ENCODE results near the gene SNED1.
A peak's percentile ranks its signal among the peaks of the same experiment; 100 is the strongest.

Gene SNED1

GRCh38 chr2:240962300-240963064 is 35.9 kb upstream of the SNED1 start:
- peak overlapping the region; percentile 21; the same call in 1 of the 2 replicates for H3K9ac ChIP-seq (ENCODE audit: low read depth, low read length)
- H3K4me3 ChIP-seq (ENCODE audit: low read length), result no peak overlapping the region
- H3K36me3 ChIP-seq (ENCODE audit: insufficient read depth, low read depth, low read length), result no peaks in the 10 kb centered on the region
- no peaks in the 10 kb centered on the region for H3K27me3 ChIP-seq (ENCODE audit: insufficient read depth, low read length)
- H3K27ac ChIP-seq (ENCODE audit: low read length), result no peak overlapping the region
- H3K4me1 ChIP-seq (ENCODE audit: insufficient read depth, low read length), result no peaks in the 10 kb centered on the region
- H3K9me3 ChIP-seq (ENCODE audit: insufficient read depth, low read depth, low read length), result no peaks in the 10 kb centered on the region

- Histone ChIP-seq H3K27me3 (ENCODE audit: insufficient read depth, low read length) (no peaks in the 10 kb centered on the region), H3K4me3 (ENCODE audit: low read length) (no peak overlapping the region), H3K9me3 (ENCODE audit: insufficient read depth, low read depth, low read length) (no peaks in the 10 kb centered on the region), H3K27ac (ENCODE audit: low read length) (no peak overlapping the region), H3K36me3 (ENCODE audit: insufficient read depth, low read depth, low read length) (no peaks in the 10 kb centered on the region), H3K9ac (ENCODE audit: low read depth, low read length) (no peak overlapping the region), H3K4me1 (ENCODE audit: insufficient read depth, low read length) (no peaks in the 10 kb centered on the region)
Measured at GRCh38 chr2:240963065-240963867, 35.2 kb upstream of the SNED1 start.

- Histone ChIP-seq H3K9ac (ENCODE audit: low read depth, low read length) (no peak overlapping the region), H3K27ac (ENCODE audit: low read length) (no peak overlapping the region), H3K4me1 (ENCODE audit: insufficient read depth, low read length) (no peaks in the 10 kb centered on the region), H3K27me3 (ENCODE audit: insufficient read depth, low read length) (no peaks in the 10 kb centered on the region), H3K36me3 (ENCODE audit: insufficient read depth, low read depth, low read length) (no peaks in the 10 kb centered on the region), H3K9me3 (ENCODE audit: insufficient read depth, low read depth, low read length) (no peaks in the 10 kb centered on the region), H3K4me3 (ENCODE audit: low read length) (no peak overlapping the region)
Measured at GRCh38 chr2:240963868-240964703, 34.3 kb upstream of the SNED1 start.

- Histone ChIP-seq H3K36me3 (ENCODE audit: insufficient read depth, low read depth, low read length) (no peaks in the 10 kb centered on the region), H3K4me1 (ENCODE audit: insufficient read depth, low read length) (no peaks in the 10 kb centered on the region), H3K27ac (ENCODE audit: low read length) (no peak overlapping the region), H3K4me3 (ENCODE audit: low read length) (no peak overlapping the region), H3K9ac (ENCODE audit: low read depth, low read length) (no peak overlapping the region), H3K9me3 (ENCODE audit: insufficient read depth, low read depth, low read length) (no peaks in the 10 kb centered on the region), H3K27me3 (ENCODE audit: insufficient read depth, low read length) (no peaks in the 10 kb centered on the region)
Measured at GRCh38 chr2:240964704-240965295, 33.6 kb upstream of the SNED1 start.

GRCh38 chr2:240965296-240965904 is 33.0 kb upstream of the SNED1 start:
- Histone ChIP-seq H3K36me3 (ENCODE audit: insufficient read depth, low read depth, low read length) (no peaks in the 10 kb centered on the region), H3K9me3 (ENCODE audit: insufficient read depth, low read depth, low read length) (no peaks in the 10 kb centered on the region), H3K4me3 (ENCODE audit: low read length) (no peak overlapping the region), H3K9ac (ENCODE audit: low read depth, low read length) (no peak overlapping the region), H3K4me1 (ENCODE audit: insufficient read depth, low read length) (no peaks in the 10 kb centered on the region), H3K27me3 (ENCODE audit: insufficient read depth, low read length) (no peaks in the 10 kb centered on the region), H3K27ac (ENCODE audit: low read length) (no peak overlapping the region)

GRCh38 chr2:240965905-240966456 is 32.4 kb upstream of the SNED1 start:
- no peak overlapping the region for H3K4me3 ChIP-seq (ENCODE audit: low read length)
- no peaks in the 10 kb centered on the region for H3K36me3 ChIP-seq (ENCODE audit: insufficient read depth, low read depth, low read length)
- H3K4me1 ChIP-seq (ENCODE audit: insufficient read depth, low read length), result no peaks in the 10 kb centered on the region
- no peaks in the 10 kb centered on the region for H3K9me3 ChIP-seq (ENCODE audit: insufficient read depth, low read depth, low read length)
- H3K27me3 ChIP-seq (ENCODE audit: insufficient read depth, low read length), result no peaks in the 10 kb centered on the region
- H3K9ac ChIP-seq (ENCODE audit: low read depth, low read length), result no peak overlapping the region
- H3K27ac ChIP-seq (ENCODE audit: low read length), result no peak overlapping the region

- H3K4me1 ChIP-seq (ENCODE audit: insufficient read depth, low read length), result no peaks in the 10 kb centered on the region
- no peak overlapping the region for H3K27ac ChIP-seq (ENCODE audit: low read length)
- no peak overlapping the region for H3K9ac ChIP-seq (ENCODE audit: low read depth, low read length)
- H3K9me3 ChIP-seq (ENCODE audit: insufficient read depth, low read depth, low read length), result no peaks in the 10 kb centered on the region
- H3K27me3 ChIP-seq (ENCODE audit: insufficient read depth, low read length), result no peaks in the 10 kb centered on the region
- no peak overlapping the region for H3K4me3 ChIP-seq (ENCODE audit: low read length)
- H3K36me3 ChIP-seq (ENCODE audit: insufficient read depth, low read depth, low read length), result no peaks in the 10 kb centered on the region
Measured at GRCh38 chr2:240966457-240966905, 31.9 kb upstream of the SNED1 start.

- H3K4me1 ChIP-seq (ENCODE audit: insufficient read depth, low read length), result no peaks in the 10 kb centered on the region
- no peaks in the 10 kb centered on the region for H3K9me3 ChIP-seq (ENCODE audit: insufficient read depth, low read depth, low read length)
- no peaks in the 10 kb centered on the region for H3K36me3 ChIP-seq (ENCODE audit: insufficient read depth, low read depth, low read length)
- no peak overlapping the region for H3K27ac ChIP-seq (ENCODE audit: low read length)
- H3K27me3 ChIP-seq (ENCODE audit: insufficient read depth, low read length), result no peaks in the 10 kb centered on the region
- H3K9ac ChIP-seq (ENCODE audit: low read depth, low read length), result no peak overlapping the region
- H3K4me3 ChIP-seq (ENCODE audit: low read length), result no peak overlapping the region
Measured at GRCh38 chr2:240966906-240967680, 31.3 kb upstream of the SNED1 start.

GRCh38 chr2:240967681-240968621 is 30.5 kb upstream of the SNED1 start:
- Histone ChIP-seq H3K4me3 (ENCODE audit: low read length) (no peak overlapping the region), H3K36me3 (ENCODE audit: insufficient read depth, low read depth, low read length) (no peaks in the 10 kb centered on the region), H3K4me1 (ENCODE audit: insufficient read depth, low read length) (no peaks in the 10 kb centered on the region), H3K27ac (ENCODE audit: low read length) (no peak overlapping the region), H3K9ac (ENCODE audit: low read depth, low read length) (no peak overlapping the region), H3K27me3 (ENCODE audit: insufficient read depth, low read length) (no peaks in the 10 kb centered on the region), H3K9me3 (ENCODE audit: insufficient read depth, low read depth, low read length) (no peaks in the 10 kb centered on the region)
